DOHH2 (cell line): Measurements from ENCODE around the gene MPPED1.

Source experiments
- EZH2phosphoT487 ChIP-seq: fragments of 200-600 bp; sonication (generic); IDR thresholded peaks from 2 replicates; pipeline ENCODE4 v1.6.1; 2017; ENCODE audit warnings: borderline replicate concordance, mild to moderate bottlenecking, antibody characterized with exemption, low read length, moderate library complexity, mixed read lengths
- TF ChIP-seq, protein P1 (sequence below): fragments of 200-600 bp; sonication (generic); IDR thresholded peaks from one replicate; pipeline ENCODE4 v1.5.1; 2014; ENCODE audit warnings: antibody characterized with exemption, mild to moderate bottlenecking, low read depth, low read length; ENCODE audit not compliant: poor library complexity, severe bottlenecking

DNA sequence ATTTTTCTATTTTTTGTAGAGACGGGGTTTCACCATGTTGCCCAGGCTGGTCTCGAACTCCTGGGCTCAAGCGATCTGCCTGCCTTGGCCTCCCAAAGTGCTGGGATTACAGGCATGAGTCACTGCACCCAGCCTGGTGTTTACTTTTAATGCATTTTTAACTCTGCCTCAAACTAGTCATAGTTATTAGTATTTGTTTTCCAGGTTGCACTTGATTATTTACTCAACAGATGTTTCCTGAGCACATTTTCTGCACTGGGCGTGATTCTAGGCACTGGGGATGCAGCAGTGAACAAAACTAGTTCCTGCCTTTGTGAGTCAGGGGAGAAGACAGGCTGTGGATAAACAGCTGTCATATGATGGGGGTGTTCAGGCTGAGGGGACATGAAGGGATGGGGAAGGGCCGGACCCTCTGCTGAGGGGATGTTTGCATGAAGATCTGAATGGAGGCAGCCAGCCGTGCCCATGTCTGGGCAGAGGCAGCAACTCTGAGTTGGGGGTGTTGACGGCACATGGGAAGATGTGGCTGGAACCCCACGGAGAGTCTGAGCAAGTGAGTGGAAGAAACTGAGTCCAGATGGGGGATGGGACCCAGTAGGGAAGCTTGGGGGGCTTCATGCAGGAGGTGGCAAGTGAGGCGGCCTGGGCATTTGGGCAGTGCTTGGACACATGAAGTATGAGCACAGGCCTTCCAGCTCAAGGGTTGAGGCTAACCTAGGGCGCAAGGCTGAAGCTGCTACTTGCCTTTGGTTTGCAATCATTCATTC, 34.4 kb downstream of the MPPED1 start:
- TF ChIP-seq, protein P1, sequence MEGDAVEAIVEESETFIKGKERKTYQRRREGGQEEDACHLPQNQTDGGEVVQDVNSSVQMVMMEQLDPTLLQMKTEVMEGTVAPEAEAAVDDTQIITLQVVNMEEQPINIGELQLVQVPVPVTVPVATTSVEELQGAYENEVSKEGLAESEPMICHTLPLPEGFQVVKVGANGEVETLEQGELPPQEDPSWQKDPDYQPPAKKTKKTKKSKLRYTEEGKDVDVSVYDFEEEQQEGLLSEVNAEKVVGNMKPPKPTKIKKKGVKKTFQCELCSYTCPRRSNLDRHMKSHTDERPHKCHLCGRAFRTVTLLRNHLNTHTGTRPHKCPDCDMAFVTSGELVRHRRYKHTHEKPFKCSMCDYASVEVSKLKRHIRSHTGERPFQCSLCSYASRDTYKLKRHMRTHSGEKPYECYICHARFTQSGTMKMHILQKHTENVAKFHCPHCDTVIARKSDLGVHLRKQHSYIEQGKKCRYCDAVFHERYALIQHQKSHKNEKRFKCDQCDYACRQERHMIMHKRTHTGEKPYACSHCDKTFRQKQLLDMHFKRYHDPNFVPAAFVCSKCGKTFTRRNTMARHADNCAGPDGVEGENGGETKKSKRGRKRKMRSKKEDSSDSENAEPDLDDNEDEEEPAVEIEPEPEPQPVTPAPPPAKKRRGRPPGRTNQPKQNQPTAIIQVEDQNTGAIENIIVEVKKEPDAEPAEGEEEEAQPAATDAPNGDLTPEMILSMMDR, result no peak
- no peak for TF ChIP-seq EZH2phosphoT487
